HG03457 (cell line): Measurements from ENCODE around the gene BRD3.

ENCODE experiments used
- ATAC-seq: cut with Tn5 transposase; IDR thresholded peaks from one replicate; pipeline ENCODE4 v1.9.1; 2021; ENCODE audit warnings: moderate number of reproducible peaks; ENCODE audit not compliant: unreplicated experiment

Gene BRD3

DNA sequence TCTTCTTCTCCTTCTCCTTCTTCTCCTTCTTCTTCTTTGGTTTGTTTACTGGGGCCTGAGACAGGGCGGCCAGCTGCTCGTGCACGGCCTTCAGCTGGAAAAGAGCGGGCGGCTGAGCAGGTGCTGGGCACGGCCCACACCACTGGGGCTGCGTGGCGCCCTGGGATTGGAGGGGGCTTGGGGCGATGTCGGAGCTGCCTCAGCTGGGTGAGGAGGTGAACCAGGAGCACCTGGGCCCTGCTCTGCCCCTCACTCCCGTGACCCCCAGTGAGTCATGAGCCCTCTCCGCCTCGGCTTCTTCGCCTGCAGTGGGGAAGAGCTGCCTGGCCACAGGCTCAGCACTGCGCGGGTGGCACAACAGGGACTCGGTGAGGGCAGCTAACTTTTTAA, 27.7 kb downstream of the BRD3 start:
- no peak for ATAC-seq

- ATAC-seq: no peak
Measured at GRCh38 chr9:134039386-134040175, 28.2 kb downstream of the BRD3 start.

GRCh38 chr9:134037641-134038040, 30.2 kb downstream of the BRD3 start:
- ATAC-seq: no peak

GRCh38 chr9:134036130-134036529, 31.7 kb downstream of the BRD3 start:
- ATAC-seq: no peak

DNA sequence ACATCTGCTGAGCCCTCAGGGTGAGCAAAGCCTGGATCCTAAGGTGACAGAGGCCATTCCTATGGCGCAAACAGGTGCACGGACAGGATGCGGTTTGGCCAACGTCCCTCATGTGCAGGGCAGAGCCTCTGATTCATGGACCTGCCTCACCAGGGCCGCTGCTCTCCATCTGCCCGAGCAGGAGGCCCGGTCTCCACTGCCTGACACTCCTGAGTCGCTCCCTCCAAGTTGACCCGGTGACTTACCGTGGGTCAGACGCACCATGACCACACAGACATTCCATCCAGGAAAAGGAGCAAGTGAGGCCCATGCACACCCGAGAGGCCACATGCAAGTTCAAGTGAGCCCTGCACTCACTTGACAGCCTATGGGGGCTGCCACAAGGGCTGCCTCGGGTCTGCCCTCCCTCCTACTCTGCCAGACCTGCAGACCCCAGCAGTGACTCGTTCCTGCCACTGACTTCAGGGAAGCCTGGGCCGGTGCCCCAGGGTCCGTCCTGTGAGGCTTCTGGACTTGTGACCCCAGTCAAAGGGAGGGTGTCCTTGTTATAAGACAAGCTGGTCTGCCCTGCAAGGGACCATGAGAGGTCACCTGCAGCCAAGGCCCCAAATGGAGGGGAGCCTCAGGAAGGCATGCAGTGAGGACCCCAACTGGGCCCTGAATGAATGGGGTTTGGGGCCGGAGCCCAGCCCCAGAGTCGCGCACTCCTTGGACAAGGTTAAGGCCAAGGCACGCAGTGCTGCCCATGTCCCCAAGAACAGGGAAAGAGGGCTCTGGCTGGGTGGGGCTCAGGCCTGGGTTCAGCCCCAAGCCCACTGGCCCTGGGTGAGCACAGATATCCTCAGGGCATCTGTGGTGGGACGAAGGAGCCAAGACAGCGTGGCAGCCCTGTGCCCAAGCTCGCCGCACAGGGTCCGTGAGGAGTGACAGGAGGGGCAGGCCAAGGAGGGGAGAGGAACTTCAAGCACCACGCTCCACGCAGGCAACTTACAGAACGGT, 32.5 kb downstream of the BRD3 start:
- no peak for ATAC-seq

GRCh38 chr9:134034215-134035040, 33.4 kb downstream of the BRD3 start:
- ATAC-seq: no peak

GRCh38 chr9:134033516-134034214, 34.2 kb downstream of the BRD3 start:
- no peak for ATAC-seq

GRCh38 chr9:134032456-134033222, 35.2 kb downstream of the BRD3 start:
- ATAC-seq: no peak

GRCh38 chr9:134031783-134032182, 36.0 kb downstream of the BRD3 start:
- no peak for ATAC-seq

DNA sequence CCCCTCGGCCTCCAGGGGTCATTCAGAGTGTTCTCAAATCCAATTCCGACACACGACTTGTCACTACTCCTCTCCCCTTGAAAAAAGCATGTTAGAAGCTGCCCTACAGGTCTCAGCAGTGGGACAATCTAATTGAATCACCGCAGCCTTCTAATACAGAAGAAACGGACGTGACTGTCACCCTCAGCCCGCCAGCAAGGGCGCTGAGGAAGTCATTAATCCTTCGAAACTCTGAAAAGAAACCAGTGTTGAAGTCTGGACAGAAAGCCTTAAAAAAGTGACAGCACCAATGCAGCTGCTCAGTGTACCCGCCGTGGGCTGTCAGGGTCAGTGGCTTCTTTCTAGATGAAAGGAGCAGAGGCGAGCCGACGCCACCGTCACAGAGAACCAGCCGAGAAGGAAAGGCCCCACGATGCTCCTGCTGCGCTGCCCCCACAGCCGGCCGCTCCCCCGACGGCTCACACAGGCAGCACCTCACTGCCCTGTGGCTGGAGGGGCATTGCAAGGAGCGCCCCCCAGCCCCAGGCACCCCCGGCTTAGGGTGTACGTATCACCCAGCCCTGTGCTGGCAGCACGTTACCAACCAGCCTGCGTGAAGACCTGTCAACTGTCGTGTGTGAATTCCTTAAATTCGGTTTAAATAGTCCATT, 36.9 kb downstream of the BRD3 start:
- no peak for ATAC-seq

DNA sequence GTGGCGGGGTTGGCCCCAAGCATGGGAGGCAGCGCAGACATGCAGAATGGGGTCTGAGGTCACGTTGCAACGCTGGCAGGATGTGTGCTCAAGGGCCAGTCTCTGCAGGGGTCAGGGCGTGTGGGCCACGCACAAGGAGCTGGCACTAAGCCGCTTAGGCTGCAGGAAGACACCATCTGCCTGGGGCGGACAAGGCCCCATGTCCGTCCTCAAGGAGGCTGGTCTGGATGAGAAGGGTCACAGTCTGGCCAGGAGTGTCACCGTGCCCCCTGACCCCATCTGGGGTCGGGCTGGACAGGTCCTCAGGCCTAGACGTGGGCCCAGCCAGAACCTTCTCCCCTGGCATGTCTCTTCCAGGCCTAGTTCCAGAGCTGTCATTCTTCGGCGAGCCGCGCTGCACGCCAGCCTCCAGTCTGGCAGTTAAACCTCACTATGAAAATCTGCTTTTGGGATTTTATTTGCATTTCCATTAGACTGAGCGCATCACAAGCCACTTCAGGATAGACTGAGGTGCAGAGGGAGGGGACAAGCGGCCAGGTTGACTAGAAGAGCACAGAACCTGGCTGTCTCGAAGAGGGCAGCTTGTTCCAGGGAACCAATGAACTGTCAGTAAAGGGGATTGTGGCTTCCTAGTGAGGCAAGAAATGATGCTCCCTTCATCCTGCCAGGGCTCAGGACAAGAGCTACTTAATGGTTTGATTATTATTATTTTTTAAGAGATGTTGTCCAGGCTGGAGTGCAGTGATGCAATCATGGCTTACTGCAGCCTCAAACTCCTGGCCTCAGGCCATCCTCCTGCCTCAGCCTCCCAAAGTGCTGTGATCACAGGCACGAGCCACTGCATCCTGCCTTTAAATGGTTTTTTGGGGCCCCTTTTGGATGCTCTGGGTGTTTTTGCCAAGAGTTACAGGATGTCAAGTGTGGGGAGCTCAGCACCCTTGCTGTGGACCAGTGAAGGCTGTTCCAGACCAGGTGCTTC, 38.3 kb downstream of the BRD3 start:
- ATAC-seq: no peak

GRCh38 chr9:134028575-134029247, 39.1 kb downstream of the BRD3 start:
- no peak for ATAC-seq

GRCh38 chr9:134028076-134028475, 39.8 kb downstream of the BRD3 start:
- no peak for ATAC-seq

DNA sequence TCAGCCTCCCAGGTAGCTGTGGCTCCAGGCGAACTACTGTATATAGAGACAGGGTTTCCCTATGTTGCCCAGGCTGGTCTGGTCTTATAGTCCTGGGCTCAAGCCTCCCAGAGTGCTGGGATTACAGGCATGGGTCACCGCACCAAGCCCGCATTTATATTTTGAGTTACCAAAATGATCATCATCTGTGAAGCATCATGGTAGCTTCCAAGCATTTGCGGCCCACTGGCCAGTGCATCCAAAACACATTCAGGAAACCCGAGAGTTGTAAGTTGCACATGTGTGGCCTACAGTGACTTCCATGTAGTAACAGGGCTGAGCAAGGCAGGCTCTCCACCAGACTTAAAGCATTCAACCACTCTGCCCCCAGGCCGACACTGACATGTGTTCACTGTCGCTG, 40.3 kb downstream of the BRD3 start:
- ATAC-seq: no peak

GRCh38 chr9:134026981-134027380, 40.8 kb downstream of the BRD3 start:
- ATAC-seq: no peak

DNA sequence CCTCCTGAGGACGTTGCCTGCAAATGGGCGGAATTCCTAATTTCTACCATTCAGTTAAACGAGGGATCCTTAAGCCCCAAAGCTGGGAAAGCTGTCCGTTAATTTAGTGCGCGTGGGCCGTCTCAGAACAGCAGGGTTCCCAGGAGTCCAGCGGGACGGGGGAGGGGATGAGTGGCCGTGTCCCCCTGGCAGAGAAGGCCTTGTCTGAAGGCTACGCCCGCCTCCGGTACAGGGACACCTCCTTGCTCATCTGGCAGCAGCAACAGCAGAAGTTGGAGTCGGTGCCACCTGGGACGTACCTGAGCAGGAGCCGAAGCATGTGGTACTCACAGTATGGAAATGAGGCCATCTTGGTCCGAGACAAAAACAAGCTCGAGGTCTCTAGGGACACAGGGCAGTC, 41.2 kb downstream of the BRD3 start:
- ATAC-seq: no peak
